Effector memory CD8-positive, alpha-beta T cell (primary cell): Measurements from ENCODE around the gene PRR7.

ENCODE experiments used
- ATAC-seq: fragments of 150-1000 bp; cut with Tn5 transposase; replicated peaks from 2 replicates; pipeline ENCODE4 v1.10.0; 2021; ENCODE audit warnings: mild to moderate bottlenecking, moderate library complexity
- DNase-seq, 3 experiments: peaks; one replicate each; pipeline ENCODE4 v3.0.0; 2021
- H3K27ac Mint-ChIP-seq, 2 donors: one replicate each; pipeline ENCODE4 v1.8.0; 2022; ENCODE audit warnings: mild to moderate bottlenecking in 2 of 2, mixed read lengths in 2 of 2, moderate library complexity in 2 of 2
- H3K27me3 Mint-ChIP-seq, 2 donors: one replicate each; pipeline ENCODE4 v1.8.0; 2022; ENCODE audit warnings: mixed read lengths in 2 of 2
- H3K36me3 Mint-ChIP-seq: one replicate; pipeline ENCODE4 v1.8.0; 2022; ENCODE audit warnings: mild to moderate bottlenecking, moderate library complexity, mixed read lengths; ENCODE audit not compliant: insufficient read depth
- H3K4me1 Mint-ChIP-seq, 2 donors: one replicate each; pipeline ENCODE4 v1.8.0; 2022; ENCODE audit warnings: low read depth in 2 of 2, mixed read lengths in 2 of 2
- H3K4me3 Mint-ChIP-seq, 2 donors: one replicate each; pipeline ENCODE4 v1.8.0; 2022; ENCODE audit warnings: mild to moderate bottlenecking in 2 of 2, mixed read lengths in 2 of 2, moderate library complexity in 2 of 2
- H3K9me3 Mint-ChIP-seq, 2 donors: one replicate each; pipeline ENCODE4 v1.8.0; 2022; ENCODE audit warnings: mixed read lengths in 2 of 2

Gene PRR7

GRCh38 chr5:177427919-177428573 lies 18.6 kb upstream of the PRR7 start:
- no peaks in the 10 kb centered on the region for H3K9me3 Mint-ChIP-seq
- peak overlapping the region; percentile 90 to 93 for H3K4me3 Mint-ChIP-seq
- DNase-seq (no peak), ATAC-seq (no peak)
- H3K27ac Mint-ChIP-seq: peak overlapping the region; percentile 93 to 95
- H3K36me3 Mint-ChIP-seq: peaks cover 64% of the 10 kb centered on the region
- H3K4me1 Mint-ChIP-seq: peaks cover 64 to 65% of the 10 kb centered on the region in 2 donors
- H3K27me3 Mint-ChIP-seq: no peaks in the 10 kb centered on the region

GRCh38 chr5:177428574-177429217 lies 17.9 kb upstream of the PRR7 start:
- no peaks in the 10 kb centered on the region for H3K27me3 Mint-ChIP-seq
- H3K36me3 Mint-ChIP-seq: peaks cover 70% of the 10 kb centered on the region
- peak overlapping the region; percentile 90 to 93 for H3K4me3 Mint-ChIP-seq
- peak overlapping the region; percentile 76 to 93 for H3K27ac Mint-ChIP-seq
- H3K9me3 Mint-ChIP-seq: no peaks in the 10 kb centered on the region
- DNase-seq (no peak), ATAC-seq (no peak)
- H3K4me1 Mint-ChIP-seq: peaks cover 64 to 69% of the 10 kb centered on the region in 2 donors

- Mint-ChIP-seq H3K27ac (peak overlapping the region; percentile 76 to 93), H3K9me3 (no peaks in the 10 kb centered on the region), H3K4me3 (peak overlapping the region; percentile 90 to 93), H3K4me1 (peaks cover 64 to 75% of the 10 kb centered on the region in 2 donors), H3K36me3 (peaks cover 76% of the 10 kb centered on the region), H3K27me3 (no peaks in the 10 kb centered on the region)
- DNase-seq: peak; percentile 73 to 76 (median 76)
- peak; percentile 22 for ATAC-seq
Measured at GRCh38 chr5:177429248-177430040, 17.2 kb upstream of the PRR7 start.

- Mint-ChIP-seq H3K4me1 (peaks cover 59 to 70% of the 10 kb centered on the region in 2 donors), H3K4me3 (peak overlapping the region; percentile 90 to 93), H3K27ac (peak overlapping the region; percentile 76 to 93), H3K36me3 (peaks cover 85% of the 10 kb centered on the region), H3K9me3 (no peaks in the 10 kb centered on the region), H3K27me3 (no peaks in the 10 kb centered on the region)
- DNase-seq (no peak), ATAC-seq (no peak)
Measured at GRCh38 chr5:177430140-177430951, 16.3 kb upstream of the PRR7 start.

GRCh38 chr5:177430972-177431316 lies 15.7 kb upstream of the PRR7 start:
- DNase-seq: no peak
- Mint-ChIP-seq H3K27ac (peak overlapping the region; percentile 76 to 93), H3K36me3 (peaks cover 87% of the 10 kb centered on the region), H3K9me3 (no peaks in the 10 kb centered on the region), H3K4me3 (peak overlapping the region; percentile 90 to 93), H3K27me3 (no peaks in the 10 kb centered on the region), H3K4me1 (peaks cover 54 to 66% of the 10 kb centered on the region in 2 donors)
- ATAC-seq: no peak

- peaks cover 87% of the 10 kb centered on the region for H3K36me3 Mint-ChIP-seq
- H3K4me3 Mint-ChIP-seq: peak overlapping the region; percentile 90 to 93
- ATAC-seq (peak; percentile 63), DNase-seq (peak; percentile 68 to 72 (median 70))
- peaks cover 50 to 66% of the 10 kb centered on the region in 2 donors for H3K4me1 Mint-ChIP-seq
- H3K27ac Mint-ChIP-seq: peak overlapping the region; percentile 76 to 93
- H3K9me3 Mint-ChIP-seq: no peaks in the 10 kb centered on the region
- H3K27me3 Mint-ChIP-seq: no peaks in the 10 kb centered on the region
Measured at GRCh38 chr5:177431317-177432142, 15.1 kb upstream of the PRR7 start.

- no peak for DNase-seq
- Mint-ChIP-seq H3K4me1 (peaks cover 54 to 66% of the 10 kb centered on the region in 2 donors), H3K27ac (peak overlapping the region; percentile 76 to 93), H3K27me3 (no peaks in the 10 kb centered on the region), H3K36me3 (peaks cover 90% of the 10 kb centered on the region), H3K4me3 (peak overlapping the region; percentile 90 to 93), H3K9me3 (no peaks in the 10 kb centered on the region)
- ATAC-seq: no peak
Measured at GRCh38 chr5:177432143-177432838, 14.3 kb upstream of the PRR7 start.

- no peaks in the 10 kb centered on the region for H3K27me3 Mint-ChIP-seq
- no peak for DNase-seq
- ATAC-seq: no peak
- peak overlapping the region; percentile 69 to 93 for H3K27ac Mint-ChIP-seq
- H3K9me3 Mint-ChIP-seq: no peaks in the 10 kb centered on the region
- peaks cover 92% of the 10 kb centered on the region for H3K36me3 Mint-ChIP-seq
- H3K4me3 Mint-ChIP-seq: peak overlapping the region; percentile 69 to 90
- peaks cover 46 to 60% of the 10 kb centered on the region in 2 donors for H3K4me1 Mint-ChIP-seq
Measured at GRCh38 chr5:177432839-177433657, 13.6 kb upstream of the PRR7 start.

GRCh38 chr5:177433658-177434217 lies 12.9 kb upstream of the PRR7 start:
- no peaks in the 10 kb centered on the region for H3K9me3 Mint-ChIP-seq
- peaks cover 98% of the 10 kb centered on the region for H3K36me3 Mint-ChIP-seq
- H3K27me3 Mint-ChIP-seq: no peaks in the 10 kb centered on the region
- ATAC-seq (no peak), DNase-seq (no peak)
- H3K4me3 Mint-ChIP-seq: peak overlapping the region; percentile 51 to 69
- peaks cover 46 to 57% of the 10 kb centered on the region in 2 donors for H3K4me1 Mint-ChIP-seq
- H3K27ac Mint-ChIP-seq: peak overlapping the region; percentile 69 to 93

GRCh38 chr5:177434437-177434836 lies 12.2 kb upstream of the PRR7 start:
- Mint-ChIP-seq H3K27ac (peak overlapping the region; percentile 58 to 83), H3K9me3 (no peaks in the 10 kb centered on the region), H3K4me3 (peak overlapping the region; percentile 51 to 53), H3K4me1 (peaks cover 39 to 50% of the 10 kb centered on the region in 2 donors), H3K27me3 (no peaks in the 10 kb centered on the region), H3K36me3 (peaks cover 97% of the 10 kb centered on the region)
- no peak for DNase-seq
- ATAC-seq: no peak
